OCI-LY3 (cell line): ENCODE measurements around the gene CFAP68.

ENCODE experiments used
- H2AFZ ChIP-seq: fragments of 200-600, 300-600 bp; shearing (Covaris generic); 2 replicates; pipeline ENCODE4 v1.6.0; 2014; ENCODE audit warnings: antibody characterized with exemption, low read depth, low read length
- H3K27ac ChIP-seq: fragments of 200-600, 300-600 bp; sonication (generic); 2 replicates; pipeline ENCODE4 v1.5.1; 2014; ENCODE audit warnings: mild to moderate bottlenecking, low read length, moderate library complexity, mixed read lengths
- H3K27me3 ChIP-seq: fragments of 200-600, 300-600 bp; sonication (generic); 2 replicates; pipeline ENCODE4 v1.6.1; 2014; ENCODE audit warnings: low read depth, low read length, mixed read lengths
- H3K36me3 ChIP-seq: fragments of 200-600, 300-600 bp; sonication (generic); replicated peaks from 2 replicates; pipeline ENCODE3; 2014; ENCODE audit warnings: low read depth, low read length, mixed read lengths
- H3K4me1 ChIP-seq: fragments of 300-600, 200-600 bp; sonication (generic); 2 replicates; pipeline ENCODE4 v1.6.1; 2014; ENCODE audit warnings: low read length, mixed read lengths
- H3K4me2 ChIP-seq: fragments of 200-600, 300-600 bp; sonication (generic); 2 replicates; pipeline ENCODE4 v1.6.1; 2014; ENCODE audit warnings: low read length, mixed read lengths
- H3K4me3 ChIP-seq: fragments of 300-600, 200-600 bp; sonication (generic); 2 replicates; pipeline ENCODE4 v1.5.1; 2014; ENCODE audit warnings: antibody characterized with exemption, mild to moderate bottlenecking, low read length, moderate library complexity
- H3K79me2 ChIP-seq: fragments of 300-600, 200-600 bp; shearing (Covaris generic); 2 replicates; pipeline ENCODE4 v1.6.1; 2014; ENCODE audit warnings: mild to moderate bottlenecking, low read length, mixed read lengths
- H3K9ac ChIP-seq: fragments of 300-600, 200-600 bp; shearing (Covaris generic); 2 replicates; pipeline ENCODE4 v1.6.0; 2014; ENCODE audit warnings: mild to moderate bottlenecking, low read length, moderate library complexity
- H3K9me3 ChIP-seq: fragments of 200-600, 300-600 bp; shearing (Covaris generic); 2 replicates; pipeline ENCODE4 v1.6.1; 2014; ENCODE audit warnings: low read length, mixed read lengths; ENCODE audit not compliant: insufficient read depth
- H4K20me1 ChIP-seq: fragments of 200-600, 300-600 bp; sonication (generic); 2 replicates; pipeline ENCODE4 v1.6.1; 2016; ENCODE audit warnings: low read length, mixed read lengths; ENCODE audit not compliant: insufficient read depth
- CTCF ChIP-seq: fragments of 200-600, 300-600 bp; sonication (generic); IDR thresholded peaks from 2 replicates; pipeline ENCODE4 v1.5.1; 2014; ENCODE audit warnings: antibody characterized with exemption, low read length, low read depth
- EZH2phosphoT487 ChIP-seq: fragments of 200-600 bp; shearing (Covaris generic); IDR thresholded peaks from 2 replicates; pipeline ENCODE4 v1.6.1; 2018; ENCODE audit warnings: antibody characterized with exemption, mixed run types, low read depth

CFAP68 gene

DNA sequence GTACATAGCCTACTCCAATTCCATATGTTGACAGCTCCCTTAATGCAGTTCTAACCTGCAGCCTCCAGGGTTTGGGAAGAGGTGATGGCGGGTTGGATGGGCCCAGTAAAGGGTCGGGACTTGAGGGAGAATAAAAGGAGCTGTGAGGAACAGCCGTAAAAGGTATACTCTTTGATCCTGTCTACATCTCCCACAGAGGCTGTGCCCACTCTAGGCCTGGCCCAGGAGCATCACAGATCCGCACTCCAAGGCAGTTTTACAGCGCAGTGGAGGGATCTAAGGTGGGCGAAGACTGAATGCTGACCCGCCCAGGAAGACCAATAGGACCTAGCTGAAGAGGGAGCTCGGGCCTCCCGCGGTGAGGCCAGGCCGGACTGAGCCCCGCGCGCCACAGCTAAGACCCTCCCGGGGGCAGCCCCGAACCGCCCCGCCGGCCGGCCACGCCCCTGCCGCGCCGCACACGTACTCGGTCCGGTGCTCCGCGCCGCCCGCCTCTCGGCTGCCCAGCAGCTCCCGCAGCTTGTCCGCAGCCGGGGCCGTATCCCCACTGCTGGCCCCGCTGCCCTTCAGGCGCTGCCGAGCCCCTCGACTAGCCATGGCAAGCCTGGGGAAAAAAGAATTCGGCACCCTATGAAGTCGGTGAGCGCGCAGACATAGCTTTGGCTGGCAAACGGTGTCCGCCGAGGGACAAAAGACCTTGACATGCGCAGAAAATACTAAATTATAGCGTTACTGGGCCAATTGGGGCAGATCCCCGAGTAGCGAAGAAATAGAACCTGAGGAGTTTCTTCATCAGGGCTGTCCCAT lies 8.3 kb upstream of the CFAP68 start, which contains the start of gene ALG9:
Gene ALG9 (minus strand): TSS at position 696 of the 807 bp plus-strand sequence. CDS start 99 bp downstream, at position 597.
- Histone ChIP-seq H3K4me2 (peak within 1 kb of the TSS; percentile 92), H3K36me3 (peaks cover 29% of the 10 kb centered on the region), H3K27me3 (no peaks in the 10 kb centered on the region), H3K4me3 (peak within 1 kb of the TSS; percentile 86), H4K20me1 (no peaks in the 10 kb centered on the region), H3K79me2 (peaks cover 7% of the 10 kb centered on the region), H3K27ac (peak within 1 kb of the TSS; percentile 67), H2AFZ (peak within 1 kb of the TSS; percentile 98), H3K9me3 (no peaks in the 10 kb centered on the region), H3K4me1 (peaks cover 15% of the 10 kb centered on the region), H3K9ac (peak within 1 kb of the TSS; percentile 81)
- TF ChIP-seq CTCF (0 out of 2 replicates have a peak, but pooled peaks have one; percentile 4), EZH2phosphoT487 (no peak)

GRCh38 chr11:111871693-111872161 lies 7.6 kb upstream of the CFAP68 start:
- H3K27me3 ChIP-seq = no peaks in the 10 kb centered on the region
- peaks cover 15% of the 10 kb centered on the region for H3K4me1 ChIP-seq
- H3K4me2 ChIP-seq = peak overlapping the region; percentile 92
- H3K9ac ChIP-seq = peak overlapping the region; percentile 81
- TF ChIP-seq EZH2phosphoT487 (no peak), CTCF (no peak)
- H3K27ac ChIP-seq = peak overlapping the region; percentile 14; the same call in 1 of the 2 replicates
- peak overlapping the region; percentile 86 for H3K4me3 ChIP-seq
- peaks cover 25% of the 10 kb centered on the region for H3K36me3 ChIP-seq
- no peaks in the 10 kb centered on the region for H3K9me3 ChIP-seq
- H4K20me1 ChIP-seq = no peaks in the 10 kb centered on the region
- peaks cover 7% of the 10 kb centered on the region for H3K79me2 ChIP-seq
- peak overlapping the region; percentile 98 for H2AFZ ChIP-seq

GRCh38 chr11:111878385-111878848 lies 924 bp upstream of the CFAP68 start:
- H3K79me2 ChIP-seq = peaks cover 13% of the 10 kb centered on the region
- TF ChIP-seq CTCF = no peak
- no peak for TF ChIP-seq EZH2phosphoT487
- peak overlapping the region; percentile 96 for H2AFZ ChIP-seq
- H3K4me1 ChIP-seq = peaks cover 6% of the 10 kb centered on the region
- H3K27ac ChIP-seq = peak overlapping the region; percentile 88
- peak overlapping the region; percentile 86 for H3K4me3 ChIP-seq
- H3K9ac ChIP-seq = peak overlapping the region; percentile 91
- no peaks in the 10 kb centered on the region for H3K9me3 ChIP-seq
- no peaks in the 10 kb centered on the region for H3K27me3 ChIP-seq
- no peaks in the 10 kb centered on the region for H4K20me1 ChIP-seq
- peak overlapping the region; percentile 65 for H3K4me2 ChIP-seq
- peaks cover 10% of the 10 kb centered on the region for H3K36me3 ChIP-seq

GRCh38 chr11:111879637-111879960 lies 258 bp downstream of the CFAP68 start:
- Histone ChIP-seq H3K4me1 (peaks cover 6% of the 10 kb centered on the region), H3K9me3 (no peaks in the 10 kb centered on the region), H3K4me3 (peak overlapping the region; percentile 86), H4K20me1 (no peaks in the 10 kb centered on the region), H3K27me3 (no peaks in the 10 kb centered on the region), H3K4me2 (peak overlapping the region; percentile 77), H3K79me2 (peaks cover 13% of the 10 kb centered on the region), H2AFZ (peak overlapping the region; percentile 96), H3K9ac (peak overlapping the region; percentile 91), H3K36me3 (peaks cover 7% of the 10 kb centered on the region), H3K27ac (peak overlapping the region; percentile 88)
- TF ChIP-seq CTCF = no peak
